ENCODE results near the gene CDK19.

The CDK19 gene

DNA sequence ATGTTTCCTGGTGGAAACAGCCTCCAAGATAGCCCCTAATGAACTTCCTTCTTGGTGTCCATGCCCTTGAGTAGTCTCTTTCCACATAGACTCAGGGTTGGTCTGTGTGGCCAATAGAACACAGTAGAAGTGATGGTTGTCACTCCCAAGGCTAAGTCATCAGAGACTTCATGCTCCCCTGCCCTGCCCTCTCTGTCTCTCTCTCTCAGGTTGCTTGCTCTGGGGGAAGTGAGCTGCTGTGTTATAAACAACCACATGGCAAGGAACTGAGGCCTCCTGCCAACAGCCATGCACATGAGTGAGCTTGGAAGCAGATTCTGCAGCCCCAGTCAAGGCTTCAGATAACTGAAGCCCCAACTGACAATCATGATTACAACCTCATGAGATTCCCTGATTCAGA is 253.6 kb downstream of the CDK19 start:
- no peak for DNase-seq
- H3K27ac ChIP-seq (ENCODE audit: low read length): no peak overlapping the region
- H3K4me1 ChIP-seq (ENCODE audit: low read length): no peaks in the 10 kb centered on the region
- no peak overlapping the region for H3K4me2 ChIP-seq (ENCODE audit: low read depth, low read length)
- H3F3A ChIP-seq (ENCODE audit: insufficient read depth, low read length): no peaks in the 10 kb centered on the region
- no peak for TF ChIP-seq EZH2 (optimal IDR thresholded peaks at IDR 0.05; ENCODE audit: low read depth, low read length)
- TF ChIP-seq, protein P1, sequence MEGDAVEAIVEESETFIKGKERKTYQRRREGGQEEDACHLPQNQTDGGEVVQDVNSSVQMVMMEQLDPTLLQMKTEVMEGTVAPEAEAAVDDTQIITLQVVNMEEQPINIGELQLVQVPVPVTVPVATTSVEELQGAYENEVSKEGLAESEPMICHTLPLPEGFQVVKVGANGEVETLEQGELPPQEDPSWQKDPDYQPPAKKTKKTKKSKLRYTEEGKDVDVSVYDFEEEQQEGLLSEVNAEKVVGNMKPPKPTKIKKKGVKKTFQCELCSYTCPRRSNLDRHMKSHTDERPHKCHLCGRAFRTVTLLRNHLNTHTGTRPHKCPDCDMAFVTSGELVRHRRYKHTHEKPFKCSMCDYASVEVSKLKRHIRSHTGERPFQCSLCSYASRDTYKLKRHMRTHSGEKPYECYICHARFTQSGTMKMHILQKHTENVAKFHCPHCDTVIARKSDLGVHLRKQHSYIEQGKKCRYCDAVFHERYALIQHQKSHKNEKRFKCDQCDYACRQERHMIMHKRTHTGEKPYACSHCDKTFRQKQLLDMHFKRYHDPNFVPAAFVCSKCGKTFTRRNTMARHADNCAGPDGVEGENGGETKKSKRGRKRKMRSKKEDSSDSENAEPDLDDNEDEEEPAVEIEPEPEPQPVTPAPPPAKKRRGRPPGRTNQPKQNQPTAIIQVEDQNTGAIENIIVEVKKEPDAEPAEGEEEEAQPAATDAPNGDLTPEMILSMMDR (IDR thresholded peaks at IDR 0.05; ENCODE audit: low read length): no peak
- TF ChIP-seq EZH2phosphoT487 (IDR thresholded peaks at IDR 0.05; ENCODE audit: low read length): no peak
- H3K9me3 ChIP-seq (replicated peaks; ENCODE audit: insufficient read depth, low read length): no peaks in the 10 kb centered on the region
- H3K4me3 ChIP-seq (ENCODE audit: low read length): no peak overlapping the region
- no peaks in the 10 kb centered on the region for H3K36me3 ChIP-seq (replicated peaks; ENCODE audit: insufficient read depth, low read length)
- no peaks in the 10 kb centered on the region for H3K79me2 ChIP-seq (ENCODE audit: low read length)
- no peak overlapping the region for H3K9ac ChIP-seq (ENCODE audit: low read length)
- H2AFZ ChIP-seq (ENCODE audit: low read length): no peak overlapping the region
- H4K20me1 ChIP-seq (ENCODE audit: insufficient read depth, low read length): no peaks in the 10 kb centered on the region
- no peaks in the 10 kb centered on the region for H3K27me3 ChIP-seq (replicated peaks; ENCODE audit: insufficient read depth, low read length)
- no peaks in the 10 kb centered on the region for H3K9me2 ChIP-seq (replicated peaks; ENCODE audit: insufficient read depth, low read length)

DNA sequence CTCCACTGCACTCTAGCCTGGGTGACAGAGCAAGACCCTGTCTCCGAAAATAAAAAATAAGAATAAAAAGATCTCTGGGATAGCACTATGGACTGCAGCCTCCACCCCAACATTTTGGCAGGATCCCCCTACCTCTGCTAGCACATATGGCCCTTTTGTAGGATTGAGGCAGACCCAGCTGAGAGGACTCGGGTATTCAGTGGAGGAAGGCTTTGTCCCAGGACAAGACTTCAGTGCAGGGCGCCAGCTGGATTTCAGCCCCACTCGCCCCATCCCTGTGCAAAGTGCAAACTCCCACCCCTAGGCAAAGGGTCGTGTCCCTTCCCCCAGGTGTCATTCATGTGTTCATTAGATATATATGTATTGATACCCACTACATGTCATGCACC is 254.3 kb downstream of the CDK19 start:
- Histone ChIP-seq H3K4me2 (ENCODE audit: low read depth, low read length) (no peak overlapping the region), H3K9ac (ENCODE audit: low read length) (no peak overlapping the region), H3K36me3 (replicated peaks; ENCODE audit: insufficient read depth, low read length) (no peaks in the 10 kb centered on the region), H3K27ac (ENCODE audit: low read length) (no peak overlapping the region), H3K9me2 (replicated peaks; ENCODE audit: insufficient read depth, low read length) (no peaks in the 10 kb centered on the region), H3K9me3 (replicated peaks; ENCODE audit: insufficient read depth, low read length) (no peaks in the 10 kb centered on the region), H3K4me3 (ENCODE audit: low read length) (no peak overlapping the region), H3K4me1 (ENCODE audit: low read length) (no peaks in the 10 kb centered on the region), H3K27me3 (replicated peaks; ENCODE audit: insufficient read depth, low read length) (no peaks in the 10 kb centered on the region), H3K79me2 (ENCODE audit: low read length) (no peaks in the 10 kb centered on the region), H4K20me1 (ENCODE audit: insufficient read depth, low read length) (no peaks in the 10 kb centered on the region), H2AFZ (ENCODE audit: low read length) (no peak overlapping the region), H3F3A (ENCODE audit: insufficient read depth, low read length) (no peaks in the 10 kb centered on the region)
- DNase-seq: no peak
- TF ChIP-seq, protein P1 (IDR thresholded peaks at IDR 0.05; ENCODE audit: low read length): no peak
- no peak for TF ChIP-seq EZH2 (optimal IDR thresholded peaks at IDR 0.05; ENCODE audit: low read depth, low read length)
- TF ChIP-seq EZH2phosphoT487 (IDR thresholded peaks at IDR 0.05; ENCODE audit: low read length): no peak

DNA sequence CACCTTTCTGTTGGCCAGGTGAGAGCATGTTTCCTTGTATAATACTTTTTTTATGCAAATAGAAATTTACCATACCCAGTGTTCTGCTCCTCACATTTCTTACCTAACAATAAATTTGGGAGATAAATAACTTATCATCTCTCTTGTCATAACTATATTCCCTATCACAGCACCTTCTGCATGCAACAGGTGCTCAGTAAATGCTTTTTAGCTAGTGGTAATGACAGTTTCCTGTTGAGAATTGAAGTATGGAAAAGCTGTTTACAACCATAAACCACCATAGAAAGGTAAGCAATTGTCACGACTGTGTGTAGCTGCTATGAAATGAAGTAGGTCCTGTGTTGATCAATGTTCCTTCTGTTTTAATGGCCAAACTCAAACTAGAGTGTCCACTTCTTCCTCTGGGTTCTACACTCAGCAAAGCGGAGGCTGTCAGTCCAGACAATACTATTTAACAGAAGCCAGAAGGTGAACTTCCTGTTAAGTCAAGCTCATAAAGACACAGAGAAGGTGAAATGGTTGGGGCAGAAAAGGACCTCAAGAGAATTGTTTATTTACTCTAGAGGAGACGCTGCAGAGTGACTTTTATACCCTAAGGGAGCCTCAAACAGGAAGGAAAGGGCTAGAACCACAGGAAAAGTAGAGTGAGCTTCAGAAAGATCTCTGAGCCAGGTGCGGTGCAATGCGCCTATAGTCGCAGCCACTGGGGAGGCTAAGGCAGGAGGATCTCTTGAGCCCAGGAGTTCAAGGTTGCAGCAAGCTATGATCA is 254.8 kb downstream of the CDK19 start:
- Histone ChIP-seq H3K27ac (ENCODE audit: low read length) (no peak overlapping the region; the same call in 1 of the 2 replicates), H3K9me2 (replicated peaks; ENCODE audit: insufficient read depth, low read length) (no peaks in the 10 kb centered on the region), H3K4me2 (ENCODE audit: low read depth, low read length) (no peak overlapping the region), H3F3A (ENCODE audit: insufficient read depth, low read length) (no peaks in the 10 kb centered on the region), H2AFZ (ENCODE audit: low read length) (no peak overlapping the region), H3K27me3 (replicated peaks; ENCODE audit: insufficient read depth, low read length) (no peaks in the 10 kb centered on the region), H3K9ac (ENCODE audit: low read length) (no peak overlapping the region), H3K36me3 (replicated peaks; ENCODE audit: insufficient read depth, low read length) (no peaks in the 10 kb centered on the region), H3K79me2 (ENCODE audit: low read length) (no peaks in the 10 kb centered on the region), H3K4me1 (ENCODE audit: low read length) (no peaks in the 10 kb centered on the region), H3K4me3 (ENCODE audit: low read length) (no peak overlapping the region), H3K9me3 (replicated peaks; ENCODE audit: insufficient read depth, low read length) (no peaks in the 10 kb centered on the region), H4K20me1 (ENCODE audit: insufficient read depth, low read length) (no peaks in the 10 kb centered on the region)
- TF ChIP-seq EZH2 (optimal IDR thresholded peaks at IDR 0.05; ENCODE audit: low read depth, low read length) (no peak), EZH2phosphoT487 (IDR thresholded peaks at IDR 0.05; ENCODE audit: low read length) (no peak)
- TF ChIP-seq, protein P1 (IDR thresholded peaks at IDR 0.05; ENCODE audit: low read length): no peak
- DNase-seq: peak; percentile 56

All from MM.1S (cell line).